GM23338 (cell line): ENCODE data around the gene MED16. TPM values are rescaled to one million over a fixed set of nuclear protein-coding genes. Genes with fewer than 3 reads are reported as not detected.

Source experiments
- ATAC-seq: fragments of 200-7000 bp; cut with Tn5 transposase; 3 replicates; pipeline ENCODE4 v1.9.1; 2020
- DNase-seq: peaks from one replicate; pipeline ENCODE4 v3.0.0-alpha.2; 2015; ENCODE audit warnings: low spot score
- H2AFZ ChIP-seq: fragments of 200-600 bp; sonication (generic); 2 replicates; pipeline ENCODE4 v1.8.0; 2016; ENCODE audit warnings: antibody characterized with exemption, mild to moderate bottlenecking, moderate library complexity
- H3F3A ChIP-seq: fragments of 200-600 bp; sonication (generic); replicated peaks from 2 replicates; pipeline ENCODE4 v1.8.0; 2017; ENCODE audit warnings: antibody characterized with exemption, mixed run types, low read depth
- H3K27ac ChIP-seq: fragments of 200-600 bp; sonication (generic); 2 replicates; pipeline ENCODE4 v1.6.1; 2016; ENCODE audit warnings: low read depth
- H3K27me3 ChIP-seq: fragments of 200-600 bp; sonication (generic); 2 replicates; pipeline ENCODE4 v1.8.0; 2016; ENCODE audit warnings: mild to moderate bottlenecking, mixed run types, moderate library complexity; ENCODE audit not compliant: insufficient read depth
- H3K36me3 ChIP-seq: fragments of 200-600 bp; sonication (generic); 2 replicates; pipeline ENCODE4 v1.8.0; 2016; ENCODE audit warnings: mild to moderate bottlenecking; ENCODE audit not compliant: insufficient read depth
- H3K4me1 ChIP-seq: fragments of 200-600 bp; sonication (generic); 2 replicates; pipeline ENCODE4 v1.8.0; 2016; ENCODE audit warnings: mild to moderate bottlenecking, moderate library complexity; ENCODE audit not compliant: insufficient read depth
- H3K4me2 ChIP-seq: fragments of 200-600 bp; sonication (generic); 2 replicates; pipeline ENCODE4 v1.7.1; 2017; ENCODE audit warnings: mixed run types
- H3K4me3 ChIP-seq: fragments of 200-600 bp; sonication (generic); 2 replicates; pipeline ENCODE4 v1.6.1; 2016; ENCODE audit warnings: mixed run types
- H3K79me2 ChIP-seq: fragments of 200-600 bp; sonication (generic); replicated peaks from 2 replicates; pipeline ENCODE4 v1.8.0; 2017; ENCODE audit warnings: mild to moderate bottlenecking; ENCODE audit not compliant: insufficient read depth
- H3K9me2 ChIP-seq: fragments of 200-600 bp; sonication (generic); 2 replicates; pipeline ENCODE4 v1.8.0; 2017; ENCODE audit not compliant: insufficient read depth
- H4K20me1 ChIP-seq: fragments of 200-600 bp; sonication (generic); replicated peaks from 2 replicates; pipeline ENCODE4 v1.8.0; 2017; ENCODE audit warnings: mild to moderate bottlenecking; ENCODE audit not compliant: insufficient read depth
- H3K27ac Mint-ChIP-seq: 2 replicates; pipeline ENCODE4 v1.8.0; 2020; ENCODE audit warnings: inconsistent platforms, mild to moderate bottlenecking, moderate library complexity, mixed read lengths
- H3K27me3 Mint-ChIP-seq: 3 replicates; pipeline ENCODE4 v1.8.0; 2022; ENCODE audit warnings: low read depth, mild to moderate bottlenecking, moderate library complexity, mixed read lengths, inconsistent platforms; ENCODE audit not compliant: insufficient read depth, poor library complexity
- H3K36me3 Mint-ChIP-seq: 3 replicates; pipeline ENCODE4 v1.8.0; 2021; ENCODE audit warnings: low read depth, mild to moderate bottlenecking, inconsistent platforms, moderate library complexity, mixed read lengths
- H3K4me1 Mint-ChIP-seq: 3 replicates; pipeline ENCODE4 v1.8.0; 2020; ENCODE audit warnings: mild to moderate bottlenecking, inconsistent platforms, mixed read lengths
- H3K4me3 Mint-ChIP-seq: 3 replicates; pipeline ENCODE4 v1.8.0; 2021; ENCODE audit warnings: moderate library complexity, mild to moderate bottlenecking, inconsistent platforms, mixed read lengths
- H3K9me3 Mint-ChIP-seq: 3 replicates; pipeline ENCODE4 v1.8.0; 2020; ENCODE audit warnings: moderate library complexity, mild to moderate bottlenecking, inconsistent platforms, mixed read lengths
- CREB1 ChIP-seq: fragments of 250-450 bp; sonication (Bioruptor Pico); IDR thresholded peaks from 2 replicates; pipeline ENCODE4 v1.5.0; 2020; ENCODE audit warnings: low read depth, mild to moderate bottlenecking, moderate library complexity
- ETS1 ChIP-seq: IDR thresholded peaks from 2 replicates; pipeline ENCODE4 v1.6.1; 2016; ENCODE audit warnings: antibody characterized with exemption
- EZH2 ChIP-seq: fragments of 200-600 bp; sonication (generic); IDR thresholded peaks from one replicate; pipeline ENCODE4 v1.8.0; 2017; ENCODE audit warnings: antibody characterized with exemption, mild to moderate bottlenecking, low read depth; ENCODE audit not compliant: unreplicated experiment
- EZH2phosphoT487 ChIP-seq: fragments of 200-600 bp; sonication (generic); IDR thresholded peaks from one replicate; pipeline ENCODE4 v1.8.1; 2018; ENCODE audit warnings: antibody characterized with exemption; ENCODE audit not compliant: unreplicated experiment
- JUNB ChIP-seq: IDR thresholded peaks from one replicate; pipeline ENCODE4 v1.6.1; 2016; ENCODE audit warnings: antibody characterized with exemption; ENCODE audit not compliant: unreplicated experiment
- POLR2AphosphoS5 ChIP-seq: IDR thresholded peaks from 2 replicates; pipeline ENCODE4 v1.6.1; 2016; ENCODE audit warnings: antibody characterized with exemption, low read depth
- REST ChIP-seq: IDR thresholded peaks from one replicate; pipeline ENCODE4 v1.6.1; 2018; ENCODE audit warnings: antibody characterized with exemption; ENCODE audit not compliant: unreplicated experiment
- STAT1 ChIP-seq: IDR thresholded peaks from one replicate; pipeline ENCODE4 v1.6.1; 2016; ENCODE audit warnings: antibody characterized with exemption; ENCODE audit not compliant: unreplicated experiment
- ZNF114 ChIP-seq: fragments of 250-450 bp; sonication (Bioruptor Pico); IDR thresholded peaks from 2 replicates; pipeline ENCODE4 v1.5.0; 2020; ENCODE audit warnings: mild to moderate bottlenecking, moderate library complexity
- ZNF331 ChIP-seq: fragments of 250-450 bp; sonication (Bioruptor Pico); IDR thresholded peaks from 2 replicates; pipeline ENCODE4 v1.5.0; 2020; ENCODE audit warnings: low read depth, mild to moderate bottlenecking, moderate library complexity
- polyA plus RNA-seq: library from polyadenylated mRNA; unstranded; fragments of >200 nt; fragmentation: Nextera tagmentation; extraction: Ambion mirVana; gene quantifications from 2 replicates; pipeline ENCODE4 v1.2.1, GENCODE V29; 2016
- total RNA-seq: library from RNA; depleted of rRNA; stranded (reverse); fragments of >200 nt; shearing (Covaris generic); gene quantifications from 2 replicates; pipeline ENCODE4 v1.2.3, GENCODE V29; 2014
- TF ChIP-seq, protein P1 (sequence below), 2 experiments: fragments of 200-600 bp in 1 of 2; sonication (generic) in 1 of 2; conservative IDR thresholded peaks; 2 replicates each; pipeline versions ENCODE4 v1.5.1 to v1.6.1; 2016 to 2017; ENCODE audit warnings: antibody characterized with exemption in 2 of 2, low read depth in 2 of 2, mild to moderate bottlenecking in 2 of 2, moderate library complexity in 1 of 2

MED16 gene
- total and polyA plus RNA-seq, 2 experiments from 2014 or later: 52.7 to 73.6 TPM

GRCh38 chr19:937259-937694, 44.3 kb upstream of the MED16 start (continued):
- TF ChIP-seq REST (no peak), EZH2 (no peak), CREB1 (CRISPR knock-in tag) (no peak), POLR2AphosphoS5 (no peak), STAT1 (no peak)

DNA sequence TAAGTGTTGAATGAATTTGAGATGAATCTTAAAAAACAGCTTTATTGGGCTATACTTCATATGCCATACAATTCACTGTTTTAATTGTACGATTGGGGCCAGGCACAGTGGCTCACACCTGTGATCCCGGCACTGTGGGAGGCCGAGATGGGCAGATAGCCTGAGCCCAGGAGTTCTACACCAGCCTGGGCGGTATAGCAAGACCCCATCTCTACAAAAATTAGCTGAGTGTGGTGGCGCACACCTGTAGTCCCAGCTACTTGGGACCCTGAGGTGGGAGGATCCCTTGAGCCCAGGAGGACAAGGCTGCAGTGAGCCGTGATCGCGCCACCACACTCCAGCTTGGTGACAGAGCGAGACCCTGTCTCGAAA, 43.2 kb upstream of the MED16 start:
- H3K9me2 ChIP-seq: no peaks in the 10 kb centered on the region
- H3K36me3 Mint-ChIP-seq: peaks cover 33% of the 10 kb centered on the region
- H3K4me2 ChIP-seq: no peak overlapping the region
- DNase-seq: no peak
- peaks cover 2% of the 10 kb centered on the region; the same call in 2 of the 3 replicates for H3K9me3 Mint-ChIP-seq
- peaks cover 8% of the 10 kb centered on the region; the same call in 2 of the 3 replicates for H3K4me1 Mint-ChIP-seq
- H3K27me3 ChIP-seq: no peaks in the 10 kb centered on the region
- no peak overlapping the region for H3K4me3 ChIP-seq
- H3K27ac Mint-ChIP-seq: no peak overlapping the region
- H3K27ac ChIP-seq: no peak overlapping the region
- peaks cover 88% of the 10 kb centered on the region for H3K79me2 ChIP-seq
- H3K36me3 ChIP-seq: no peaks in the 10 kb centered on the region
- no peak overlapping the region for H3K4me3 Mint-ChIP-seq
- no peak for ATAC-seq
- 0 out of 2 replicates have a peak, but pooled peaks cover 6% of the 10 kb centered on the region for H3F3A ChIP-seq
- H3K27me3 Mint-ChIP-seq: peaks cover 11% of the 10 kb centered on the region
- H3K4me1 ChIP-seq: peaks cover 10% of the 10 kb centered on the region; the same call in 1 of the 2 replicates
- no peak overlapping the region for H2AFZ ChIP-seq
- H4K20me1 ChIP-seq: peaks cover 8% of the 10 kb centered on the region
- no peak for TF ChIP-seq REST
- TF ChIP-seq POLR2AphosphoS5: no peak
- no peak for TF ChIP-seq EZH2
- no peak for TF ChIP-seq ZNF114
- no peak for TF ChIP-seq ETS1
- no peak for TF ChIP-seq CREB1 (CRISPR knock-in tag)
- TF ChIP-seq STAT1: no peak
- no peak for TF ChIP-seq JUNB
- no peak for TF ChIP-seq ZNF331 (CRISPR knock-in tag)
- no peak for TF ChIP-seq EZH2phosphoT487
- TF ChIP-seq, protein P1, sequence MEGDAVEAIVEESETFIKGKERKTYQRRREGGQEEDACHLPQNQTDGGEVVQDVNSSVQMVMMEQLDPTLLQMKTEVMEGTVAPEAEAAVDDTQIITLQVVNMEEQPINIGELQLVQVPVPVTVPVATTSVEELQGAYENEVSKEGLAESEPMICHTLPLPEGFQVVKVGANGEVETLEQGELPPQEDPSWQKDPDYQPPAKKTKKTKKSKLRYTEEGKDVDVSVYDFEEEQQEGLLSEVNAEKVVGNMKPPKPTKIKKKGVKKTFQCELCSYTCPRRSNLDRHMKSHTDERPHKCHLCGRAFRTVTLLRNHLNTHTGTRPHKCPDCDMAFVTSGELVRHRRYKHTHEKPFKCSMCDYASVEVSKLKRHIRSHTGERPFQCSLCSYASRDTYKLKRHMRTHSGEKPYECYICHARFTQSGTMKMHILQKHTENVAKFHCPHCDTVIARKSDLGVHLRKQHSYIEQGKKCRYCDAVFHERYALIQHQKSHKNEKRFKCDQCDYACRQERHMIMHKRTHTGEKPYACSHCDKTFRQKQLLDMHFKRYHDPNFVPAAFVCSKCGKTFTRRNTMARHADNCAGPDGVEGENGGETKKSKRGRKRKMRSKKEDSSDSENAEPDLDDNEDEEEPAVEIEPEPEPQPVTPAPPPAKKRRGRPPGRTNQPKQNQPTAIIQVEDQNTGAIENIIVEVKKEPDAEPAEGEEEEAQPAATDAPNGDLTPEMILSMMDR (conservative IDR thresholded peaks at IDR 0.05; ENCODE audit: low read depth in 2 of 2): no peak
